ENCODE measurements around the gene CBX2.

DNA sequence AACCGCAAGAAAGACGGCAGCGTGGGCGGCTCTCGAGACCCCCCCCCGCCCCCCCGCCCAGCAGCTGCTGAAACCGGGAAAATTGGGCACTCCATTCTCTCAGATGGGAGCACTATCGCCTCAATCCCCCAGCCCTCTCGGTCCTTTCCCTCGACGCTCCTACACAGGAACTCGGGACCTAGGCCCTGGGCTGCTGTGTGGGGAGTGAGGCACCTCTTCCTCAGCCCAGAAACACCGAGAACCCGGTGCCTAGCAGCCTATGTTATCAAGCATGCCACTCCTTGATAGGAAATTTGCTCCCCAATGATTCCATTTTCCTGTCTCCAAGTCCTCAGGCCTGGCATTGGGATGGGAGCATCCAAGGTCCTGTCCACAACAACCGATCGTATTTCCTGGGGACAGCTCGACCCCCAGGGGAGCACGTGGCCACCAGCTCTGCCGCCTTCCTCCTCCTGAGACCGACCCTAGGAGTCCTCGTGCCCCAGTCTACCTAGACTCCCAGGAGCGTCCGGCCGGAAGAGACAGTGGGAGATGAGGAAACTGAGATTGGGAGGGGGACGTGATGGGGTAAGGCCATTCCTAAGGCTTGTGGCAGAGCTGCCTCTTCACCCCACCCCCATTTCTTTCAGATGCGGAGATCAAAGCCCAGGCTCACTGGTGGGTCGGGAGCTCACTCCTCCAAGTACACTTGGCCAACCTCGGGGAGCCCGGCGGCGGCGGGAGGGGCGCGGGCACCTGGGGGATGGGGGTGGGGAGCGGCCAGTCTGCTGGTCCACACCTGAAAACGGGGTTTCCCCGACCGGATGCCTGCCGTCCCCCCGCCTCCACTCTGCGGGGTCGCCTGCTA, 36.4 kb downstream of the CBX2 start:
- TF ChIP-seq CSRNP3 (CRISPR knock-in tag; IDR thresholded peaks at IDR 0.05), result no peak
- no peak for TF ChIP-seq RARB (CRISPR knock-in tag; IDR thresholded peaks at IDR 0.05)
- no peak for TF ChIP-seq CREB5 (CRISPR knock-in tag; IDR thresholded peaks at IDR 0.05; ENCODE audit: low read depth)
- no peak for TF ChIP-seq CSDC2 (CRISPR knock-in tag; IDR thresholded peaks at IDR 0.05)
